A673 (cell line): ENCODE results near the gene TNFRSF25. TPM values are rescaled to one million over a fixed set of nuclear protein-coding genes. Genes with fewer than 3 reads are reported as not detected.

Experiments used
- BruUV-seq: library from RNA; stranded (reverse); fragments of 400-500 nt; replicated peaks from 2 replicates; lab custom pipeline; 2021; lab: Mats Ljungman, UMichigan
- CTCF ChIA-PET: fragments of 300-600 bp; sonication (Branson Sonifier 250); formaldehyde crosslinking; loops from one replicate; lab custom pipeline; 2022; ENCODE audit warnings: antibody characterized with exemption; lab: Charles Lee
- POLR2A ChIA-PET: fragments of 300-600 bp; sonication (Branson Sonifier 250); formaldehyde crosslinking; loops from one replicate; lab custom pipeline; 2022; ENCODE audit warnings: antibody characterized with exemption; ENCODE audit not compliant: low non-redundant PET; lab: Charles Lee
- DNase-seq: peaks from one replicate; pipeline ENCODE4 v3.0.0-alpha.2; 2015; ENCODE audit warnings: low spot score
- H3K27ac ChIP-seq: fragments of 200-600 bp; sonication (generic); 2 replicates; pipeline ENCODE4 v1.5.1; 2016; ENCODE audit warnings: mixed run types, low read depth, mild to moderate bottlenecking, mixed read lengths, antibody characterized with exemption, low read length; ENCODE audit not compliant: poor library complexity, severe bottlenecking
- H3K27me3 ChIP-seq: fragments of 200-600 bp; sonication (generic); replicated peaks from 2 replicates; pipeline ENCODE4 v1.6.1; 2017; ENCODE audit warnings: mixed run types, low read depth, mild to moderate bottlenecking, mixed read lengths, antibody characterized with exemption, low read length; ENCODE audit not compliant: insufficient read depth, poor library complexity
- H3K36me3 ChIP-seq: fragments of 200-600 bp; sonication (generic); 2 replicates; pipeline ENCODE4 v1.6.1; 2016; ENCODE audit warnings: mixed run types, mild to moderate bottlenecking, mixed read lengths, antibody characterized with exemption, low read length; ENCODE audit not compliant: insufficient read depth, poor library complexity, severe bottlenecking
- H3K4me1 ChIP-seq: fragments of 200-600 bp; sonication (generic); 2 replicates; pipeline ENCODE4 v1.6.1; 2017; ENCODE audit warnings: mixed run types, mild to moderate bottlenecking, mixed read lengths, antibody characterized with exemption, low read length; ENCODE audit not compliant: insufficient read depth, poor library complexity, severe bottlenecking
- H3K4me3 ChIP-seq: fragments of 200-600 bp; sonication (generic); 2 replicates; pipeline ENCODE4 v1.5.1; 2016; ENCODE audit warnings: low read depth, mixed run types, mild to moderate bottlenecking, mixed read lengths, low read length; ENCODE audit not compliant: poor library complexity, severe bottlenecking
- H3K9me3 ChIP-seq: fragments of 200-600 bp; sonication (generic); 2 replicates; pipeline ENCODE4 v1.6.1; 2016; ENCODE audit warnings: mixed run types, low read depth, mild to moderate bottlenecking, mixed read lengths, antibody characterized with exemption, low read length; ENCODE audit not compliant: poor library complexity, severe bottlenecking
- EZH2 ChIP-seq: fragments of 200-600 bp; sonication (generic); IDR thresholded peaks from 2 replicates; pipeline ENCODE4 v1.6.1; 2017; ENCODE audit warnings: borderline replicate concordance, low read depth, mild to moderate bottlenecking, mixed read lengths, antibody characterized with exemption, low read length; ENCODE audit not compliant: poor library complexity, severe bottlenecking
- intact Hi-C: fragments of 100-400 bp; cut with micrococcal nuclease; formaldehyde crosslinking; loops from one replicate; pipeline ENCODE4 v1.10.0; 2022; ENCODE audit not compliant: unreplicated experiment
- total RNA-seq: library from RNA; stranded (reverse); gene quantifications from 2 replicates; pipeline ENCODE4 v1.2.3, GENCODE V29; 2021
- TF ChIP-seq, protein P1 (sequence below): fragments of 300-800, 200-600 bp; sonication (generic); conservative IDR thresholded peaks from 2 replicates; pipeline ENCODE4 v1.5.1; 2017; ENCODE audit warnings: low read depth, mild to moderate bottlenecking, antibody characterized with exemption, low read length, moderate library complexity, mixed read lengths

TNFRSF25 gene
- total RNA-seq, 1 experiment from 2014 or later = 0.97 TPM

DNA sequence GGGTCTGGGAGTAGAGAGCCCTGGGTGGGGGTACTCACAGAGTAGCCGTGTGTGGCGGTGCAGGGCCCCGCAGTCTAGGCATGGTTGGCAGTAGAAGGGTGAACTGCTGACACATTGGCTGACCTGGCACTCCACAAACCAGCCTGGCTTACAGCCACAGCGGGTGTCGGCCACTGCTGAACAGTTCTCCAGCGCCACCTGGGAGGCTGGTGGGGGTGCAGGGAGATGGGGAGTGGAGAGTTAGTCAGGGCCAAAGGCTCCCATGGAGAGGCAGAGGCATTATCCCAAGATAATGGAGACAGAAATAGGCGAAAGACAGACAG, 1.5 kb downstream of the TNFRSF25 start:
- POLR2A ChIA-PET = no interaction called here
- CTCF ChIA-PET = no interaction called here
- Histone ChIP-seq H3K4me3 (no peak overlapping the region), H3K27ac (no peak overlapping the region), H3K27me3 (peaks cover 4% of the 10 kb centered on the region), H3K4me1 (no peaks in the 10 kb centered on the region), H3K36me3 (no peaks in the 10 kb centered on the region), H3K9me3 (no peaks in the 10 kb centered on the region)
- DNase-seq = no peak
- intact Hi-C loops = no loop called here
- BruUV-seq = no TSS peak
- TF ChIP-seq, protein P1, sequence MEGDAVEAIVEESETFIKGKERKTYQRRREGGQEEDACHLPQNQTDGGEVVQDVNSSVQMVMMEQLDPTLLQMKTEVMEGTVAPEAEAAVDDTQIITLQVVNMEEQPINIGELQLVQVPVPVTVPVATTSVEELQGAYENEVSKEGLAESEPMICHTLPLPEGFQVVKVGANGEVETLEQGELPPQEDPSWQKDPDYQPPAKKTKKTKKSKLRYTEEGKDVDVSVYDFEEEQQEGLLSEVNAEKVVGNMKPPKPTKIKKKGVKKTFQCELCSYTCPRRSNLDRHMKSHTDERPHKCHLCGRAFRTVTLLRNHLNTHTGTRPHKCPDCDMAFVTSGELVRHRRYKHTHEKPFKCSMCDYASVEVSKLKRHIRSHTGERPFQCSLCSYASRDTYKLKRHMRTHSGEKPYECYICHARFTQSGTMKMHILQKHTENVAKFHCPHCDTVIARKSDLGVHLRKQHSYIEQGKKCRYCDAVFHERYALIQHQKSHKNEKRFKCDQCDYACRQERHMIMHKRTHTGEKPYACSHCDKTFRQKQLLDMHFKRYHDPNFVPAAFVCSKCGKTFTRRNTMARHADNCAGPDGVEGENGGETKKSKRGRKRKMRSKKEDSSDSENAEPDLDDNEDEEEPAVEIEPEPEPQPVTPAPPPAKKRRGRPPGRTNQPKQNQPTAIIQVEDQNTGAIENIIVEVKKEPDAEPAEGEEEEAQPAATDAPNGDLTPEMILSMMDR = no peak
- TF ChIP-seq EZH2 = no peak

DNA sequence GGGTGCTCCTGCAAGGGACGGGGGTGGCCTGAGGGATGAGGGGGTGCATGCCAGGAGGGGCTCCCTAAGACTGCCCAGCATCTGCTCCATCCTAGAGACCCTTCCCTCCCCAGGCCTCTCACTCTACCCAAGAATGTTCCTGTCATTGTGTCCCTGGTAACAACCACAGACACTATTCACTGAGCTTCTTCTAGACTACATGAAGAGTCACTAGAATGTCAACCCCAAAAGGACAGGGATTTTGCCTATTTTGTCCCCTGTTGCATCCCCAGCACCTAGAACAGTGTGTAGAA, 2.9 kb downstream of the TNFRSF25 start:
- Histone ChIP-seq H3K4me1 (no peaks in the 10 kb centered on the region), H3K27me3 (peaks cover 5% of the 10 kb centered on the region), H3K4me3 (no peak overlapping the region), H3K27ac (no peak overlapping the region), H3K36me3 (no peaks in the 10 kb centered on the region), H3K9me3 (no peaks in the 10 kb centered on the region)
- TF ChIP-seq, protein P1 = no peak
- no peak for TF ChIP-seq EZH2
- ChIA-PET POLR2A (no interaction called here), CTCF (no interaction called here)
- no peak for DNase-seq
- no TSS peak for BruUV-seq
- intact Hi-C loops = no loop called here

DNA sequence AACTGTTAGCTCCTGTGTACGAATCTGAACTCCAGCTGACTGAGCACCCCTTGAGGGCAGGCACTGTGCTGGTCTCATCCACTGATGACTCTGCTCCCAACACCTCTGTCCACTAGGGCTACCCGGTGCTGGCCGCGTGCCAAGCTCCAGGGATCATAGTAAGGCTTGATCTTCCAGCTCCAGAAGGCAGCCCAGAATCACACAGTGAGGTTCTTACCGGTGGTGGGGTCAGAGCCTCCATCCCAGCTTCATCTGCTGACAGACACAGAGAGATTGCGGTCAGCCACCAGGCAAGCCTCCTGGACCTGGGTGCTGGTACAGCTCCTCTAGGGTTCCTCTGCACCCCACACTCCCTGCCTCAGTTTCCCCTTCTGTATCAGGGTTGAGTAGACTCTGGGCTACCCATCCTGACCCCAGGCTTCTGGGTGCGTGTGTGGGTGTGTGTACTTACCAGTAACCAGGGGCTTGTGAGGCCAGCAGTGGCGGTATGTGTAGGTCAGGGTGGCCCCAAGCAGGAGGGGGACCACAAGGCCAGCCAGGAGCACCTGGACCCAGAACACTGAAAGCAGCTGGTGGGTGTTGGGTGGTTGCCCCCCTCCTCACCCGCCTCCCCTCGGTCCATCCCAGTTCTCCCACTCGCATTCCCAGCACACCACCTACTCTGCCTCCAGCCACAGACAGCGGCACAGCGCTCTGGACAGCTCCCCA, 3.4 kb downstream of the TNFRSF25 start:
- Histone ChIP-seq H3K9me3 (no peaks in the 10 kb centered on the region), H3K4me3 (no peak overlapping the region), H3K27me3 (peaks cover 7% of the 10 kb centered on the region), H3K36me3 (no peaks in the 10 kb centered on the region), H3K27ac (no peak overlapping the region), H3K4me1 (no peaks in the 10 kb centered on the region)
- DNase-seq = no peak
- intact Hi-C loops = no loop called here
- ChIA-PET CTCF (interaction anchor here (0.6 kb wide), 1 partner anchor 40 kb away, joined by 3 read pairs; no protein-coding TSS in a partner anchor), POLR2A (no interaction called here)
- no TSS peak for BruUV-seq
- TF ChIP-seq, protein P1 = no peak
- no peak for TF ChIP-seq EZH2
